Measurements from ENCODE around the gene HOXB6.

DNA sequence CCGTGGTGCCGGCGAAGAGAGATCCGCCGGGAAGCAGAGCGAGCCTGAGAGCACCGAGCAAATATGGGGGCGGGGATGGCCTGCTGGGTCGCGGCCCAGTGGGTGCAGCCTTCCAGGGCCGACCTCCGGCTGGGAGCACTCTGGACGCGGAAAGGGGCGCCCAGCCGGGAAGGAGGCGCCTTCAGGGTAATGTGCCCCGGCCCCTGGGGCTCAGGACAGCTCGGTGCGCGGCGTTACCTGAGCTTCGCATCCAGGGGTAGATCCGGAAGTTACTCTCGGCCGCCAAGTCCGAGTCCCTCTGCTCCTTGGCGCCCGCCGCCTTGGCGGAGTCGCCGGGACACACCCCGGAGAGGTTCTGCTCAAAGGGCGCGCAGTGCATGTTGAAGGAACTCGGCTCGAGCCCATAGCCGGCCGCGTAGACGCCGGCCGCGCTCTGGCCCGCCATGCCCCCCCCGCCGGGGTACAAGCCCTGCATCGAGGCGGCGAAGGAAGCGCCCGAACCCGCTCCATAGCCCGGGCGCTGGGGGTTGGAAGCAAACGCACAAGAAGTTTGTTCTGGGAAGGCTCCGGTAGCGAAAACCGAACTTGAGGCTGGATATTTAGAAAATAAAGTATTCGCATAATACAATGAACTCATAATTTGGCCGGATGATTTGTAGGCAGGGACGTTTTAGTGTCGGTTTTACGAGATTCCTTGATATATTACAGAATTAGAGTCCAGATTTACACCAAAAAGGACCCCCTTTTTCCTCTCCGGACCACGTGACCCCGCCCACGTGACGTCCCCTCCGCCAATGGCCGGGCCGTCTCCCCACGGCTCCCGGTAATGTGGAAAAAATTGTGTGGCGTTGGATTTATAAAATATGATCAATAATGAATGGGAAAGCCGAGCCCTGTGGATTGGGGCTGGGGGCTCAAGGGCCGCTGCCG lies 5.8 kb upstream of the HOXB6 start, which contains the start of gene HOXB7:
- TF ChIP-seq ZFP30 (CRISPR knock-in tag; IDR thresholded peaks at IDR 0.05) (no peak), ZC3H10 (CRISPR knock-in tag; IDR thresholded peaks at IDR 0.05) (no peak), RARB (CRISPR knock-in tag; IDR thresholded peaks at IDR 0.05) (no peak), ARNTL (CRISPR knock-in tag; IDR thresholded peaks at IDR 0.05; ENCODE audit: borderline replicate concordance, low read depth) (no peak), CSDC2 (CRISPR knock-in tag; IDR thresholded peaks at IDR 0.05) (no peak), POU6F1 (CRISPR knock-in tag; IDR thresholded peaks at IDR 0.05; ENCODE audit: borderline replicate concordance, low read depth) (no peak), PPARA (CRISPR knock-in tag; IDR thresholded peaks at IDR 0.05; ENCODE audit: borderline replicate concordance) (no peak)
- TF ChIP-seq, protein P1, sequence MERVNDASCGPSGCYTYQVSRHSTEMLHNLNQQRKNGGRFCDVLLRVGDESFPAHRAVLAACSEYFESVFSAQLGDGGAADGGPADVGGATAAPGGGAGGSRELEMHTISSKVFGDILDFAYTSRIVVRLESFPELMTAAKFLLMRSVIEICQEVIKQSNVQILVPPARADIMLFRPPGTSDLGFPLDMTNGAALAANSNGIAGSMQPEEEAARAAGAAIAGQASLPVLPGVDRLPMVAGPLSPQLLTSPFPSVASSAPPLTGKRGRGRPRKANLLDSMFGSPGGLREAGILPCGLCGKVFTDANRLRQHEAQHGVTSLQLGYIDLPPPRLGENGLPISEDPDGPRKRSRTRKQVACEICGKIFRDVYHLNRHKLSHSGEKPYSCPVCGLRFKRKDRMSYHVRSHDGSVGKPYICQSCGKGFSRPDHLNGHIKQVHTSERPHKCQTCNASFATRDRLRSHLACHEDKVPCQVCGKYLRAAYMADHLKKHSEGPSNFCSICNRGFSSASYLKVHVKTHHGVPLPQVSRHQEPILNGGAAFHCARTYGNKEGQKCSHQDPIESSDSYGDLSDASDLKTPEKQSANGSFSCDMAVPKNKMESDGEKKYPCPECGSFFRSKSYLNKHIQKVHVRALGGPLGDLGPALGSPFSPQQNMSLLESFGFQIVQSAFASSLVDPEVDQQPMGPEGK (CRISPR knock-in tag; IDR thresholded peaks at IDR 0.05; ENCODE audit: borderline replicate concordance), result no peak

All from SK-N-SH treated with all-trans-retinoic acid at 6 μM for 48 hours (cell line).